ENCODE data around the gene OR2B2.

DNA sequence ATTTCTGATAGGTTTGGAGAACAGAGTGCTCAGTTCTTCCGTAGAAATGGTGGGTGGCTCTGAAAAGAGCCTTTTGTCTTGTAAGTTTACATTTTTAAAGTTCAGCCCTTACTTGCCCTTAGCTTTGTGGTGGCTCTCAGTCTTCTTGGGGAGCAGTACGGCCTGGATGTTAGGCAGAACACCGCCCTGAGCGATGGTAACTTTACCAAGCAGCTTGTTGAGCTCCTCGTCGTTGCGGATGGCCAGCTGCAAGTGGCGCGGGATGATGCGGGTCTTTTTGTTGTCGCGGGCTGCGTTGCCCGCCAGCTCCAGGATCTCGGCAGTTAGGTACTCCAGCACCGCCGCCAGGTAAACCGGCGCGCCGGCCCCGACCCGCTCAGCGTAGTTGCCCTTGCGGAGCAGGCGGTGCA is 19.5 kb downstream of the OR2B2 start:
- no peak; the same call in 1 of the 2 replicates for TF ChIP-seq NFATC4 (CRISPR knock-in tag; IDR thresholded peaks at IDR 0.05)
- TF ChIP-seq, protein P1, sequence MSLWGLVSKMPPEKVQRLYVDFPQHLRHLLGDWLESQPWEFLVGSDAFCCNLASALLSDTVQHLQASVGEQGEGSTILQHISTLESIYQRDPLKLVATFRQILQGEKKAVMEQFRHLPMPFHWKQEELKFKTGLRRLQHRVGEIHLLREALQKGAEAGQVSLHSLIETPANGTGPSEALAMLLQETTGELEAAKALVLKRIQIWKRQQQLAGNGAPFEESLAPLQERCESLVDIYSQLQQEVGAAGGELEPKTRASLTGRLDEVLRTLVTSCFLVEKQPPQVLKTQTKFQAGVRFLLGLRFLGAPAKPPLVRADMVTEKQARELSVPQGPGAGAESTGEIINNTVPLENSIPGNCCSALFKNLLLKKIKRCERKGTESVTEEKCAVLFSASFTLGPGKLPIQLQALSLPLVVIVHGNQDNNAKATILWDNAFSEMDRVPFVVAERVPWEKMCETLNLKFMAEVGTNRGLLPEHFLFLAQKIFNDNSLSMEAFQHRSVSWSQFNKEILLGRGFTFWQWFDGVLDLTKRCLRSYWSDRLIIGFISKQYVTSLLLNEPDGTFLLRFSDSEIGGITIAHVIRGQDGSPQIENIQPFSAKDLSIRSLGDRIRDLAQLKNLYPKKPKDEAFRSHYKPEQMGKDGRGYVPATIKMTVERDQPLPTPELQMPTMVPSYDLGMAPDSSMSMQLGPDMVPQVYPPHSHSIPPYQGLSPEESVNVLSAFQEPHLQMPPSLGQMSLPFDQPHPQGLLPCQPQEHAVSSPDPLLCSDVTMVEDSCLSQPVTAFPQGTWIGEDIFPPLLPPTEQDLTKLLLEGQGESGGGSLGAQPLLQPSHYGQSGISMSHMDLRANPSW (CRISPR knock-in tag; conservative IDR thresholded peaks at IDR 0.05; ENCODE audit: low read depth) = no peak
- TF ChIP-seq, protein P2, sequence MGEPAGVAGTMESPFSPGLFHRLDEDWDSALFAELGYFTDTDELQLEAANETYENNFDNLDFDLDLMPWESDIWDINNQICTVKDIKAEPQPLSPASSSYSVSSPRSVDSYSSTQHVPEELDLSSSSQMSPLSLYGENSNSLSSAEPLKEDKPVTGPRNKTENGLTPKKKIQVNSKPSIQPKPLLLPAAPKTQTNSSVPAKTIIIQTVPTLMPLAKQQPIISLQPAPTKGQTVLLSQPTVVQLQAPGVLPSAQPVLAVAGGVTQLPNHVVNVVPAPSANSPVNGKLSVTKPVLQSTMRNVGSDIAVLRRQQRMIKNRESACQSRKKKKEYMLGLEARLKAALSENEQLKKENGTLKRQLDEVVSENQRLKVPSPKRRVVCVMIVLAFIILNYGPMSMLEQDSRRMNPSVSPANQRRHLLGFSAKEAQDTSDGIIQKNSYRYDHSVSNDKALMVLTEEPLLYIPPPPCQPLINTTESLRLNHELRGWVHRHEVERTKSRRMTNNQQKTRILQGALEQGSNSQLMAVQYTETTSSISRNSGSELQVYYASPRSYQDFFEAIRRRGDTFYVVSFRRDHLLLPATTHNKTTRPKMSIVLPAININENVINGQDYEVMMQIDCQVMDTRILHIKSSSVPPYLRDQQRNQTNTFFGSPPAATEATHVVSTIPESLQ (CRISPR knock-in tag; IDR thresholded peaks at IDR 0.05) = no peak
- TF ChIP-seq, protein P3, sequence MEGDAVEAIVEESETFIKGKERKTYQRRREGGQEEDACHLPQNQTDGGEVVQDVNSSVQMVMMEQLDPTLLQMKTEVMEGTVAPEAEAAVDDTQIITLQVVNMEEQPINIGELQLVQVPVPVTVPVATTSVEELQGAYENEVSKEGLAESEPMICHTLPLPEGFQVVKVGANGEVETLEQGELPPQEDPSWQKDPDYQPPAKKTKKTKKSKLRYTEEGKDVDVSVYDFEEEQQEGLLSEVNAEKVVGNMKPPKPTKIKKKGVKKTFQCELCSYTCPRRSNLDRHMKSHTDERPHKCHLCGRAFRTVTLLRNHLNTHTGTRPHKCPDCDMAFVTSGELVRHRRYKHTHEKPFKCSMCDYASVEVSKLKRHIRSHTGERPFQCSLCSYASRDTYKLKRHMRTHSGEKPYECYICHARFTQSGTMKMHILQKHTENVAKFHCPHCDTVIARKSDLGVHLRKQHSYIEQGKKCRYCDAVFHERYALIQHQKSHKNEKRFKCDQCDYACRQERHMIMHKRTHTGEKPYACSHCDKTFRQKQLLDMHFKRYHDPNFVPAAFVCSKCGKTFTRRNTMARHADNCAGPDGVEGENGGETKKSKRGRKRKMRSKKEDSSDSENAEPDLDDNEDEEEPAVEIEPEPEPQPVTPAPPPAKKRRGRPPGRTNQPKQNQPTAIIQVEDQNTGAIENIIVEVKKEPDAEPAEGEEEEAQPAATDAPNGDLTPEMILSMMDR (IDR thresholded peaks at IDR 0.05) = no peak
- TF ChIP-seq, protein P4, sequence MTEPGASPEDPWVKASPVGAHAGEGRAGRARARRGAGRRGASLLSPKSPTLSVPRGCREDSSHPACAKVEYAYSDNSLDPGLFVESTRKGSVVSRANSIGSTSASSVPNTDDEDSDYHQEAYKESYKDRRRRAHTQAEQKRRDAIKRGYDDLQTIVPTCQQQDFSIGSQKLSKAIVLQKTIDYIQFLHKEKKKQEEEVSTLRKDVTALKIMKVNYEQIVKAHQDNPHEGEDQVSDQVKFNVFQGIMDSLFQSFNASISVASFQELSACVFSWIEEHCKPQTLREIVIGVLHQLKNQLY (CRISPR knock-in tag; IDR thresholded peaks at IDR 0.05) = no peak
- TF ChIP-seq ESRRA (CRISPR knock-in tag; IDR thresholded peaks at IDR 0.05; ENCODE audit: borderline replicate concordance) = no peak
- no peak for TF ChIP-seq MXD4 (CRISPR knock-in tag; IDR thresholded peaks at IDR 0.05; ENCODE audit: borderline replicate concordance)
- TF ChIP-seq SP1 (CRISPR knock-in tag; conservative IDR thresholded peaks at IDR 0.05) = no peak
- no peak for TF ChIP-seq ZNF232 (CRISPR knock-in tag; IDR thresholded peaks at IDR 0.05)

All from WTC11 (cell line).